SIG-M5 treated with dmso at 0.1 percent for 504 hours (cell line): ENCODE measurements around the gene NHS.
"Not testable (repeated sequence)": the region's sequence is repeated elsewhere in the genome, so short reads cannot be mapped to it uniquely, and the experiment has no call there.

ENCODE experiments used
- DNase-seq: peaks from one replicate; lab custom pipeline; 2025; ENCODE audit not compliant: unreplicated experiment; lab: John Stamatoyannopoulos, UW

The NHS gene

GRCh38 chrX:17443556-17443955 is 68.6 kb downstream of the NHS start:
- no peak for DNase-seq

- not testable (repeated sequence) for DNase-seq
These were observed 71.3 kb downstream of the NHS start for GRCh38 chrX:17446269-17446668.

- DNase-seq = no peak
These were observed 73.2 kb downstream of the NHS start for GRCh38 chrX:17448188-17448587.

GRCh38 chrX:17449866-17450265 is 74.9 kb downstream of the NHS start:
- DNase-seq = no peak

- no peak for DNase-seq
These were observed 78.8 kb downstream of the NHS start for GRCh38 chrX:17453788-17454187.

GRCh38 chrX:17456526-17456925 is 81.5 kb downstream of the NHS start:
- no peak for DNase-seq

GRCh38 chrX:17459008-17459611 is 84.1 kb downstream of the NHS start:
- DNase-seq = no peak

GRCh38 chrX:17459661-17460060 is 84.7 kb downstream of the NHS start:
- DNase-seq = no peak

GRCh38 chrX:17462881-17463280 is 87.9 kb downstream of the NHS start:
- no peak for DNase-seq

- DNase-seq = peak; percentile 2
These were observed 89.2 kb downstream of the NHS start for GRCh38 chrX:17464194-17464593.

GRCh38 chrX:17465201-17465600 is 90.2 kb downstream of the NHS start:
- DNase-seq = no peak

- no peak for DNase-seq
These were observed 90.8 kb downstream of the NHS start for GRCh38 chrX:17465802-17466201.

- DNase-seq = no peak
These were observed 95.1 kb downstream of the NHS start for GRCh38 chrX:17470136-17470535.

- no peak for DNase-seq
These were observed 96.1 kb downstream of the NHS start for GRCh38 chrX:17471121-17471520.

GRCh38 chrX:17471861-17472260 is 96.9 kb downstream of the NHS start:
- no peak for DNase-seq

- no peak for DNase-seq
These were observed 97.4 kb downstream of the NHS start for GRCh38 chrX:17472424-17472823.

GRCh38 chrX:17473021-17473420 is 98.0 kb downstream of the NHS start:
- no peak for DNase-seq

GRCh38 chrX:17474892-17475291 is 99.9 kb downstream of the NHS start:
- DNase-seq = no peak

GRCh38 chrX:17475449-17476217 is 100.6 kb downstream of the NHS start:
- DNase-seq = no peak

GRCh38 chrX:17476411-17476810 is 101.4 kb downstream of the NHS start:
- no peak for DNase-seq

- no peak for DNase-seq
These were observed 106.1 kb downstream of the NHS start for GRCh38 chrX:17481086-17481485.

GRCh38 chrX:17484592-17484991 is 109.6 kb downstream of the NHS start:
- no peak for DNase-seq

GRCh38 chrX:17485391-17485790 is 110.4 kb downstream of the NHS start:
- no peak for DNase-seq
